Ovary (tissue), 9 donors: Measurements from ENCODE around the gene NUP62. TPM values are rescaled to one million over a fixed set of nuclear protein-coding genes. Genes with fewer than 3 reads are reported as not detected.

Experiments used
- DNase-seq, 5 donors: peaks; one replicate each; pipeline ENCODE4 v3.0.0-alpha.2; 2019 to 2020
- H3K27ac ChIP-seq, 2 donors: fragments of 200-600 bp; one replicate each; pipeline versions ENCODE4 v1.5.1 to v1.8.0; 2019 to 2022
- H3K27me3 ChIP-seq: fragments of 200-600 bp; one replicate; pipeline ENCODE4 v1.8.0; 2022
- H3K36me3 ChIP-seq: fragments of 200-600 bp; sonication (generic); one replicate; pipeline ENCODE4 v1.5.1; 2019
- H3K4me1 ChIP-seq: one replicate; pipeline ENCODE4 v1.8.1; 2013; ENCODE audit warnings: mild to moderate bottlenecking, moderate library complexity; ENCODE audit not compliant: insufficient read depth
- H3K4me3 ChIP-seq: fragments of 200-600 bp; sonication (generic); one replicate; pipeline ENCODE4 v1.5.1; 2017
- H3K9me3 ChIP-seq, 2 donors: fragments of 200-600 bp in 1 of 2; sonication (generic) in 1 of 2; one replicate each; pipeline versions ENCODE4 v1.5.1 to v1.8.1; 2013 to 2019; ENCODE audit warnings: mild to moderate bottlenecking in 1 of 2, moderate library complexity in 1 of 2
- EP300 ChIP-seq: sonication (generic); formaldehyde crosslinking; IDR thresholded peaks from one replicate; pipeline ENCODE4 v1.6.1; 2017; ENCODE audit warnings: antibody characterized with exemption
- POLR2A ChIP-seq: fragments of 450-650 bp; IDR thresholded peaks from one replicate; pipeline ENCODE4 v1.6.1; 2017; ENCODE audit warnings: antibody characterized with exemption, mild to moderate bottlenecking, moderate library complexity
- WGBS, 3 donors: extraction: QIAGEN DNeasy Blood & Tissue Kit in 1 of 3; methylation state at CpG; one replicate each; pipeline versions ENCODE4 v1.1.5 to v1.1.7; 2013 to 2017; 5-methylcytosine and 5-hydroxymethylcytosine counted together
- intact Hi-C, 4 donors: fragments of 100-400 bp; cut with DNase I; formaldehyde crosslinking; loops; one replicate each; pipeline versions ENCODE4 v1.11.0 to v1.15.1; 2022 to 2023
- polyA plus RNA-seq, 2 donors: library from polyadenylated mRNA; stranded (reverse); fragments of 200-250 nt in 1 of 2; fragments of 350-450 nt in 1 of 2; fragmentation: Illumina TruSeq in 1 of 2; extraction: RNeasy Lipid Tissue Mini Kit (QIAGEN cat#74804) in 1 of 2; gene quantifications; one replicate each; pipeline ENCODE4 v1.2.3, GENCODE V29; 2013 to 2014
- total RNA-seq, 7 donors: library from RNA; depleted of rRNA in 2 of 7; stranded (reverse); fragments of >200 nt in 2 of 7; fragmentation: NEBNext Ultra II Directional in 3 of 7; extraction: Animal tissue kit (Norgen Biotek cat#: 25700) in 3 of 7; gene quantifications; one replicate each; pipeline versions ENCODE4 v1.1.0 to v1.2.4, GENCODE V29; 2016 to 2023
- TF ChIP-seq, protein P1 (sequence below), 3 donors: fragments of 450-650 bp in 2 of 3; fragments of 200-600 bp in 1 of 3; IDR thresholded peaks; one replicate each; pipeline versions ENCODE4 v1.5.1 to v1.8.0; 2016 to 2022; ENCODE audit warnings: antibody characterized with exemption in 3 of 3, mild to moderate bottlenecking in 1 of 3
- donor health status: DM: no; HTN: no; CAD: no; lungs with moderate emphysema.
- donor health status: DM: no; HTN: no; CAD: no.
- donor health status: Bipolar disorder and iron deficiency.
- donor health status: DM: yes; HTN: yes; CAD: no.
- donor health status: DM: no; HTN: no; CAD: no.
- donor health status: DM: yes; HTN: yes; CAD: no.

Gene NUP62
- total and polyA plus RNA-seq, 9 donors, result 18.7 to 47.7 (median 37.1) TPM

DNA sequence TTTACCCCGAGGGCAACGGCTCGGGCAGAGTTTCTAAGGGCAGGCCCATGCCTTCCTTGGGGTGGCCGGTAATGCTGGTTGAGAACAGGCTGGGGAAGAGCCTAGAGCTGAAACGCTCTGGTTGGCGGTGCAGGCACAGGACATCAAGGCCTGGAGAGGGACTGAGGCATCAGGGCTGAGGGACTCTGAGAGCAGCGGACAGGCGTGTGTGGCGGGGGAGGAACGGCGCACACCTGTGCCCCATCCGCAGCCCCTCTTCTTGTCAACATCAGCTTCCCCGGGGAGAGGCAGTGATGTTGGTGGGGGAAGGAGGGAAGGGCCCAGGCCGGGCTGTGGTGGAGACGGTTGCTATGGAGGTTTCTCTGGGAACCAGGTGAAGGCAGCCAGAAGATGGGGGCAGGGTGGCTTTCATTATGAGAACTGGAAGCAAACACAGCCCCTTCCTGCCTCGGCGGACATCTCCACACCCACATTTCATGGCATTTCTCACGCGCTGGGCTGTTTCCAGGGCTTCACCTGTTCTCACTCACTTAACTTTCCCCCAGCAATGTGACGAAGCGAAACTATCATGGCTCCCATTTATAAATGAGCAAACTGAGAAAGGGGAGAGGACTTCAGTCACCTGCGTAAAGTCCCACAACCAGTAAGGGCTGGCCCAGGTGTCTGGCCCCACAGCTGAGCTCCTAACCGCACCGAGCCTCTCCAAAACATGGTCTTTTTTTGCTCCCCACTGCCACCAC, 8.5 kb downstream of the NUP62 start:
- Histone ChIP-seq H3K9me3 (no peaks in the 10 kb centered on the region), H3K36me3 (no peaks in the 10 kb centered on the region), H3K27me3 (no peaks in the 10 kb centered on the region), H3K4me1 (no peaks in the 10 kb centered on the region), H3K27ac (no peak overlapping the region), H3K4me3 (no peak overlapping the region)
- no peak for DNase-seq
- intact Hi-C loops, result no loop called here
- 91 to 93% (median 92%) methylated on average over 24 of the region's 24 CpGs for WGBS, 3 donors
- TF ChIP-seq POLR2A, result no peak
- TF ChIP-seq EP300, result no peak
- TF ChIP-seq, protein P1, sequence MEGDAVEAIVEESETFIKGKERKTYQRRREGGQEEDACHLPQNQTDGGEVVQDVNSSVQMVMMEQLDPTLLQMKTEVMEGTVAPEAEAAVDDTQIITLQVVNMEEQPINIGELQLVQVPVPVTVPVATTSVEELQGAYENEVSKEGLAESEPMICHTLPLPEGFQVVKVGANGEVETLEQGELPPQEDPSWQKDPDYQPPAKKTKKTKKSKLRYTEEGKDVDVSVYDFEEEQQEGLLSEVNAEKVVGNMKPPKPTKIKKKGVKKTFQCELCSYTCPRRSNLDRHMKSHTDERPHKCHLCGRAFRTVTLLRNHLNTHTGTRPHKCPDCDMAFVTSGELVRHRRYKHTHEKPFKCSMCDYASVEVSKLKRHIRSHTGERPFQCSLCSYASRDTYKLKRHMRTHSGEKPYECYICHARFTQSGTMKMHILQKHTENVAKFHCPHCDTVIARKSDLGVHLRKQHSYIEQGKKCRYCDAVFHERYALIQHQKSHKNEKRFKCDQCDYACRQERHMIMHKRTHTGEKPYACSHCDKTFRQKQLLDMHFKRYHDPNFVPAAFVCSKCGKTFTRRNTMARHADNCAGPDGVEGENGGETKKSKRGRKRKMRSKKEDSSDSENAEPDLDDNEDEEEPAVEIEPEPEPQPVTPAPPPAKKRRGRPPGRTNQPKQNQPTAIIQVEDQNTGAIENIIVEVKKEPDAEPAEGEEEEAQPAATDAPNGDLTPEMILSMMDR (IDR thresholded peaks at IDR 0.05), result no peak

DNA sequence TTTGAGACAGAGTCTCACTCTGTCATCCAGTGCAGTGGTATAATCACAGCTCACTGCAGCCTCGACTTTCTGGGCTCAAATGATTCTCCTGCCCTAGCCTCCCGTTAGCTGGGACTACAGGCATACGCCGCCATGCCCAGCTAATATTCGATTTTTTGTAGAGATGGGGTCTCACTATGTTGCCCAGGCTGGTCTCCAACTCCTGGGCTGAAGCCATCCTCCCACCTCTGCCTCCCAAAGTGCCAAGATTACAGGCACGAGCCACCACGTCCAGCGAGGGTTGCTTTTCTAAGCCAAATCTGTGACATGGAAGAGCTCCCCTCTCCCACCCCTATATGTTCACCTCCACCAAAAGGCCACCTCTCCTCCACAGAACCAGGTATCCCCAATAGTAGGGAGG, 11.2 kb downstream of the NUP62 start:
- H3K4me1 ChIP-seq, result peaks cover 5% of the 10 kb centered on the region
- intact Hi-C loops, result no loop called here
- DNase-seq, result no peak
- H3K9me3 ChIP-seq, result no peaks in the 10 kb centered on the region
- H3K4me3 ChIP-seq, result no peak overlapping the region
- H3K27me3 ChIP-seq, result no peaks in the 10 kb centered on the region
- H3K36me3 ChIP-seq, result no peaks in the 10 kb centered on the region
- 90 to 93% (median 92%) methylated on average over 8 of the region's 8 CpGs for WGBS, 3 donors
- no peak for TF ChIP-seq POLR2A
- no peak for TF ChIP-seq EP300
- TF ChIP-seq, protein P1 (IDR thresholded peaks at IDR 0.05), result no peak
- no peak overlapping the region for H3K27ac ChIP-seq

DNA sequence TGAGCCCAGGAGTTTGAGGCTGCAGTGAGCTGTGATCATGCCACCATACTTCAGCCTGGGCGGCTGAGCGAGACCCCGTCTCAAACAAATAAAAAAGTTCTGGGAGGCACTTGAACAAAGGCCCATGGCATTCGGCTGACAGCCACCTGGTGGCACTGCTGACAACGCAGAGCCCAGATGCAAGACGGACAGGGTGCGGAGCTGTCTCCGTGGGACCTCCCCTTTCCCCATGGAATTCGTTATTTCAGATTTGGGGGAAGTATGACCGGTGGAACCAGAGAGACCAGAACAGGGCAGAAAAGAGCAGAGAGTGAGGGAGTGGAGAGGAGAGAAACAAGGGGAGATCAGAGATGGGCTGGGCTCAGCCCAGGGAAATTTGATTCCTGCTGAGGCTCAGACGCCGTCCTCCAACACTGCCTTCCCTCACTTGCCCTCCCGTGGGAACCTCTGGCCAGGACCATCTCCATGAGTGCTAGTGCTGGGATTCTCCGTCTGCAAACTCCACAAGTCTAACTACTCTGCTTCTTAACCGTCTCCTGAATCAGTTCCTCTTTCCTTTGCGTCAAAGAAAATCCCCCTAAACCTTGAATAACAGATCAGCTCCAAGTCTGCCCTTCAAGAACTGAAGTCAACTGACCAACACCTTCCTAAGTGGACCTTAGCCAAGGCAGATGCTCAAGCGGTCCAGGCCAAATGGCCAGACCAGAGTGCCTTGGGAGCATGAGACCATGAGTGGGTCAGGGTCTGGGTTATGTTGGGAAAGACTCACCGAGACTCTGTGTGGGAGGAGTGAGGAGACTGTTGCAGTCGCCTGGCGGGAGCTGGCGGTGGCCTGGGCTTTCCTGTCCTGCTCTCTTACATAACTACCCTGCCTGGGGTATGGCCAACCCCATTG, 12.2 kb downstream of the NUP62 start:
- Histone ChIP-seq H3K9me3 (no peaks in the 10 kb centered on the region), H3K27ac (no peak overlapping the region), H3K27me3 (no peaks in the 10 kb centered on the region), H3K4me1 (peaks cover 9% of the 10 kb centered on the region), H3K4me3 (no peak overlapping the region), H3K36me3 (no peaks in the 10 kb centered on the region)
- 85 to 87% (median 85%) methylated on average over 21 of the region's 21 CpGs for WGBS, 3 donors
- intact Hi-C loops, result no loop called here
- TF ChIP-seq, protein P1 (IDR thresholded peaks at IDR 0.05), result no peak
- TF ChIP-seq EP300 (no peak), POLR2A (no peak)
- no peak for DNase-seq

DNA sequence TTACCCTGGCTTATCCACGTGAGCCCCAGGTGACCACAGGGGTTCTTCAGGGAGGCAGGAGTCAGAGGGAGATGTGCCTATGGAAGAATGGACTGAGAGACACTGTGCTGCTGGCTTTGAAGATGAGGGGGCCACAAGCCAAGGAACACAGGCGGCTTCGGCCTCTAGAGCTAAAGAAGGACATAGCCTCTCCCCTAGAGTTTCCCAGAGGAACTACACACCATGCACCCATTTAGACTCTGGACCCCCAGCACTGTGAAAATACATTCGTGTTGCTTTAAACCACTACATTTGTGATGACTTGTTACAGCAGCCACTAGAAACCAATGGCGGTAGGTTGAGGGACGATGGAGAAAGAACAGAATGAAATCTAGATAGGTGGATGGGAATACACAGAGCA, 14.0 kb downstream of the NUP62 start:
- WGBS, 3 donors, result 94 to 96% (median 94%) methylated on average over 6 of the region's 6 CpGs
- TF ChIP-seq, protein P1 (IDR thresholded peaks at IDR 0.05), result no peak
- TF ChIP-seq POLR2A (no peak), EP300 (no peak)

More for the DNA sequence above, 14.0 kb downstream of the NUP62 start:
- Histone ChIP-seq H3K9me3 (no peaks in the 10 kb centered on the region), H3K27ac (no peak overlapping the region), H3K36me3 (no peaks in the 10 kb centered on the region), H3K4me1 (peaks cover 9% of the 10 kb centered on the region), H3K27me3 (no peaks in the 10 kb centered on the region), H3K4me3 (no peak overlapping the region)
- intact Hi-C loops, result no loop called here
- DNase-seq, result no peak
